ENCODE results near the gene GID8. TPM values are rescaled to one million over a fixed set of nuclear protein-coding genes. Genes with fewer than 3 reads are reported as not detected.

The GID8 gene
- total and polyA plus RNA-seq, 2 of the 13 experiments (the other 11 are each of a cell fraction or from before 2014, with no cell fraction given): 39.6 to 59.8 TPM

- peak; percentile 43; the same call in 1 of the 2 replicates for TF ChIP-seq THAP7 (CRISPR knock-in tag; IDR thresholded peaks at IDR 0.05)
- no peak for TF ChIP-seq EP300 (IDR thresholded peaks at IDR 0.05; ENCODE audit: low read depth in 2 of 2, low read length in 2 of 2)
- TF ChIP-seq EP300 (CRISPR knock-in tag; IDR thresholded peaks at IDR 0.05; ENCODE audit: borderline replicate concordance): no peak
- TF ChIP-seq ZFY (CRISPR knock-in tag; IDR thresholded peaks at IDR 0.05): no peak
- TF ChIP-seq, protein P1, sequence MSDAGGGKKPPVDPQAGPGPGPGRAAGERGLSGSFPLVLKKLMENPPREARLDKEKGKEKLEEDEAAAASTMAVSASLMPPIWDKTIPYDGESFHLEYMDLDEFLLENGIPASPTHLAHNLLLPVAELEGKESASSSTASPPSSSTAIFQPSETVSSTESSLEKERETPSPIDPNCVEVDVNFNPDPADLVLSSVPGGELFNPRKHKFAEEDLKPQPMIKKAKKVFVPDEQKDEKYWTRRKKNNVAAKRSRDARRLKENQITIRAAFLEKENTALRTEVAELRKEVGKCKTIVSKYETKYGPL (CRISPR knock-in tag; IDR thresholded peaks at IDR 0.05): no peak
- no peak for TF ChIP-seq ZNF749 (CRISPR knock-in tag; IDR thresholded peaks at IDR 0.05; ENCODE audit: borderline replicate concordance)
- TF ChIP-seq CREB1 (IDR thresholded peaks at IDR 0.05): no peak
- no peak for TF ChIP-seq CREB1 (CRISPR knock-in tag; IDR thresholded peaks at IDR 0.05)
- TF ChIP-seq, protein P2, sequence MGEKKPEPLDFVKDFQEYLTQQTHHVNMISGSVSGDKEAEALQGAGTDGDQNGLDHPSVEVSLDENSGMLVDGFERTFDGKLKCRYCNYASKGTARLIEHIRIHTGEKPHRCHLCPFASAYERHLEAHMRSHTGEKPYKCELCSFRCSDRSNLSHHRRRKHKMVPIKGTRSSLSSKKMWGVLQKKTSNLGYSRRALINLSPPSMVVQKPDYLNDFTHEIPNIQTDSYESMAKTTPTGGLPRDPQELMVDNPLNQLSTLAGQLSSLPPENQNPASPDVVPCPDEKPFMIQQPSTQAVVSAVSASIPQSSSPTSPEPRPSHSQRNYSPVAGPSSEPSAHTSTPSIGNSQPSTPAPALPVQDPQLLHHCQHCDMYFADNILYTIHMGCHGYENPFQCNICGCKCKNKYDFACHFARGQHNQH (CRISPR knock-in tag; IDR thresholded peaks at IDR 0.05): no peak
- TF ChIP-seq FOSL2 (CRISPR knock-in tag; IDR thresholded peaks at IDR 0.05): no peak
- peak; percentile 65; the same call in 1 of the 2 replicates for TF ChIP-seq KDM5B (CRISPR knock-in tag; IDR thresholded peaks at IDR 0.05; ENCODE audit: borderline replicate concordance)
- no peak for TF ChIP-seq PLSCR1 (CRISPR knock-in tag; IDR thresholded peaks at IDR 0.05; ENCODE audit: borderline replicate concordance)
- TF ChIP-seq SETDB1 (CRISPR knock-in tag; IDR thresholded peaks at IDR 0.05; ENCODE audit: borderline replicate concordance): no peak
- TF ChIP-seq ZNF205 (CRISPR knock-in tag; IDR thresholded peaks at IDR 0.05): no peak
- no peak for TF ChIP-seq ZNF841 (CRISPR knock-in tag; IDR thresholded peaks at IDR 0.05; ENCODE audit: borderline replicate concordance)
- TF ChIP-seq TIGD3 (CRISPR knock-in tag; IDR thresholded peaks at IDR 0.05; ENCODE audit: borderline replicate concordance): no peak
- TF ChIP-seq ISL2 (CRISPR knock-in tag; IDR thresholded peaks at IDR 0.05): no peak
- no peak for TF ChIP-seq DBP (CRISPR knock-in tag; IDR thresholded peaks at IDR 0.05; ENCODE audit: not compliant biosample characterization)
- no peak for TF ChIP-seq PPARG (CRISPR knock-in tag; conservative IDR thresholded peaks at IDR 0.05)
- no peak for TF ChIP-seq PHF20 (CRISPR knock-in tag; IDR thresholded peaks at IDR 0.05)
- TF ChIP-seq ZNF772 (CRISPR knock-in tag; IDR thresholded peaks at IDR 0.05): no peak
- TF ChIP-seq ZNF75D (CRISPR knock-in tag; IDR thresholded peaks at IDR 0.05; ENCODE audit: borderline replicate concordance): no peak
- TF ChIP-seq GLI4 (CRISPR knock-in tag; IDR thresholded peaks at IDR 0.05; ENCODE audit: borderline replicate concordance): no peak
- TF ChIP-seq MZF1 (CRISPR knock-in tag; IDR thresholded peaks at IDR 0.05; ENCODE audit: borderline replicate concordance): no peak
- no peak for TF ChIP-seq TGIF2 (CRISPR knock-in tag; IDR thresholded peaks at IDR 0.05)
- TF ChIP-seq ZNF556 (CRISPR knock-in tag; IDR thresholded peaks at IDR 0.05; ENCODE audit: borderline replicate concordance): no peak
- no peak for TF ChIP-seq SPEN (CRISPR knock-in tag; IDR thresholded peaks at IDR 0.05; ENCODE audit: low read depth)
Observed at GRCh38 chr20:62959998-62960436, 22.1 kb downstream of the GID8 start (continued).
